ENCODE measurements around the gene RYR2.

Gene RYR2

GRCh38 chr1:237478842-237479241 is 436.9 kb downstream of the RYR2 start:
- POLR2A ChIA-PET: no interaction called here
- CTCF ChIA-PET: no interaction called here
- DNase-seq (ENCODE audit: extremely low spot score): no peak
- TF ChIP-seq FOXK2 (IDR thresholded peaks at IDR 0.05) (no peak), SUZ12 (IDR thresholded peaks at IDR 0.05) (no peak), ELF4 (IDR thresholded peaks at IDR 0.05) (no peak), ZNF384 (IDR thresholded peaks at IDR 0.05) (no peak), CTBP1 (IDR thresholded peaks at IDR 0.05; ENCODE audit: borderline replicate concordance) (no peak), NFRKB (IDR thresholded peaks at IDR 0.05) (no peak), FOXA1 (IDR thresholded peaks at IDR 0.05) (no peak), LEF1 (IDR thresholded peaks at IDR 0.05; ENCODE audit: borderline replicate concordance) (no peak), BHLHE40 (IDR thresholded peaks at IDR 0.05; ENCODE audit: borderline replicate concordance) (no peak), ARNT (IDR thresholded peaks at IDR 0.05) (no peak), HDGF (IDR thresholded peaks at IDR 0.05; ENCODE audit: borderline replicate concordance) (no peak), FOXM1 (IDR thresholded peaks at IDR 0.05; ENCODE audit: borderline replicate concordance) (no peak)
- TF ChIP-seq, protein P1, sequence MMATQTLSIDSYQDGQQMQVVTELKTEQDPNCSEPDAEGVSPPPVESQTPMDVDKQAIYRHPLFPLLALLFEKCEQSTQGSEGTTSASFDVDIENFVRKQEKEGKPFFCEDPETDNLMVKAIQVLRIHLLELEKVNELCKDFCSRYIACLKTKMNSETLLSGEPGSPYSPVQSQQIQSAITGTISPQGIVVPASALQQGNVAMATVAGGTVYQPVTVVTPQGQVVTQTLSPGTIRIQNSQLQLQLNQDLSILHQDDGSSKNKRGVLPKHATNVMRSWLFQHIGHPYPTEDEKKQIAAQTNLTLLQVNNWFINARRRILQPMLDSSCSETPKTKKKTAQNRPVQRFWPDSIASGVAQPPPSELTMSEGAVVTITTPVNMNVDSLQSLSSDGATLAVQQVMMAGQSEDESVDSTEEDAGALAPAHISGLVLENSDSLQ (IDR thresholded peaks at IDR 0.05): no peak

- TF ChIP-seq, protein P1 (IDR thresholded peaks at IDR 0.05): no peak
- TF ChIP-seq HDGF (IDR thresholded peaks at IDR 0.05; ENCODE audit: borderline replicate concordance) (no peak), BHLHE40 (IDR thresholded peaks at IDR 0.05; ENCODE audit: borderline replicate concordance) (no peak), FOXM1 (IDR thresholded peaks at IDR 0.05; ENCODE audit: borderline replicate concordance) (no peak)
- no peak for DNase-seq (ENCODE audit: extremely low spot score)
- ChIA-PET CTCF (no interaction called here), POLR2A (no interaction called here)
Observed at GRCh38 chr1:237482777-237483176, 440.8 kb downstream of the RYR2 start.

GRCh38 chr1:237492359-237492758 is 450.4 kb downstream of the RYR2 start:
- ChIA-PET POLR2A (no interaction called here), CTCF (no interaction called here)
- DNase-seq (ENCODE audit: extremely low spot score): peak; percentile 36
- TF ChIP-seq, protein P1 (IDR thresholded peaks at IDR 0.05): peak; percentile 38; the same call in 1 of the 2 replicates
- TF ChIP-seq FOXA1 (IDR thresholded peaks at IDR 0.05) (no peak), SP1 (IDR thresholded peaks at IDR 0.05) (no peak)

DNA sequence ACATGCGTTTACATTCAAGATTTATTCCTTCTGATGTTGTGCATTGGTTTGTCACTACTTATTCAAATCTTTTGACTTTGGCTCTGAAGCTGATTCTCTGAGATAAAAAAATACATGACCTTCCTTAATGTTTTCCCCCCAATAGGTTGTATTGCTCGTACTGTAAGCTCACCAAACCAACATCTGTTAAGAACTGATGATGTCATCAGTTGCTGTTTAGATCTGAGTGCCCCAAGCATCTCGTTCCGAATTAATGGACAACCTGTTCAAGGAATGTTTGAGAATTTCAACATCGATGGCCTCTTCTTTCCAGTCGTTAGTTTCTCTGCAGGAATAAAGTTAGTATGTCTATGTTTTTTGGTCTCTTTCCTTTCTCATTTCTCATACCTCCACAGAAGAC is 458.6 kb downstream of the RYR2 start:
- TF ChIP-seq CTBP1 (IDR thresholded peaks at IDR 0.05; ENCODE audit: borderline replicate concordance) (no peak), L3MBTL2 (conservative IDR thresholded peaks at IDR 0.05) (no peak), HDGF (IDR thresholded peaks at IDR 0.05; ENCODE audit: borderline replicate concordance) (no peak)
- ChIA-PET CTCF (no interaction called here), POLR2A (no interaction called here)
- DNase-seq (ENCODE audit: extremely low spot score): no peak

DNA sequence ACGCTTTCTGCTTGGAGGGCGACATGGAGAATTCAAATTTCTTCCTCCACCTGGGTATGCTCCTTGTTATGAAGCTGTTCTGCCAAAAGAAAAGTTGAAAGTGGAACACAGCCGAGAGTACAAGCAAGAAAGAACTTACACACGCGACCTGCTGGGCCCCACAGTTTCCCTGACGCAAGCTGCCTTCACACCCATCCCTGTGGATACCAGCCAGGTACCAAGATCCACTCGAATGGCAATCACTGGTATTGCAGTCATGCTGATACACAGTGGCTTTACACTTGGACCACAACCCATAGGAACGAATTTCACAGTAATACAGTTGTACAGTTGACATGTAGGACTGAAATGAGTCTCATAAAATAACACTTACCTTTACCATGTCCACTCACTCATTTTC is 461.3 kb downstream of the RYR2 start:
- POLR2A ChIA-PET: no interaction called here

DNA sequence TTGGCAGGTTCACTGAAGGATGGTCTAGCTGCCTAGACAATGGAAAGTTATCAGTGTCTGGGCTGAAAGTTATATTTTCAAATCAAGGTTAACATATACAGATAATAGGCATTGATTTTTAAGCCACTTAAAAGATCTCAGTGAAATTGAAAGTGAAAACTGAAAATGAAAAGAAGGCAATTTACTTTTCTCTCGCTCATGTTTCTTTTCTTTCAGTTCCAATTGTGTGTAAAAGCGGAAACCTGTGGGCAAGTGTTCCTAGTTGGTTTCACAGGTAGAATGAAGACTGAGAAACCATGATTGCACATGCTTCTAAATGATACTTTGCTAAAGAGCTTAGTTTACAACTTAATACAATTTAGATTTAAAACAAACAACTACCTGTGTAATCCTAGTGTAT is 465.0 kb downstream of the RYR2 start:
- CTCF ChIA-PET: no interaction called here

More for the DNA sequence above, 461.3 kb downstream of the RYR2 start:
- CTCF ChIA-PET: no interaction called here
- TF ChIP-seq ARNT (IDR thresholded peaks at IDR 0.05) (no peak), SUZ12 (IDR thresholded peaks at IDR 0.05) (no peak), TARDBP (IDR thresholded peaks at IDR 0.05) (no peak), CTBP1 (IDR thresholded peaks at IDR 0.05; ENCODE audit: borderline replicate concordance) (no peak), L3MBTL2 (conservative IDR thresholded peaks at IDR 0.05) (no peak), HDGF (IDR thresholded peaks at IDR 0.05; ENCODE audit: borderline replicate concordance) (no peak), ZNF384 (IDR thresholded peaks at IDR 0.05) (no peak), LEF1 (IDR thresholded peaks at IDR 0.05; ENCODE audit: borderline replicate concordance) (no peak), BHLHE40 (IDR thresholded peaks at IDR 0.05; ENCODE audit: borderline replicate concordance) (no peak), FOXM1 (IDR thresholded peaks at IDR 0.05; ENCODE audit: borderline replicate concordance) (no peak), FOXK2 (IDR thresholded peaks at IDR 0.05) (no peak), ELF4 (IDR thresholded peaks at IDR 0.05) (no peak), NFRKB (IDR thresholded peaks at IDR 0.05) (no peak), SP1 (IDR thresholded peaks at IDR 0.05) (no peak), FOXA1 (IDR thresholded peaks at IDR 0.05) (no peak)
- TF ChIP-seq, protein P1 (IDR thresholded peaks at IDR 0.05): no peak
- no peak for DNase-seq (ENCODE audit: extremely low spot score)

More for the DNA sequence above, 465.0 kb downstream of the RYR2 start:
- TF ChIP-seq HDGF (IDR thresholded peaks at IDR 0.05; ENCODE audit: borderline replicate concordance) (no peak), LEF1 (IDR thresholded peaks at IDR 0.05; ENCODE audit: borderline replicate concordance) (no peak), L3MBTL2 (conservative IDR thresholded peaks at IDR 0.05) (no peak), FOXM1 (IDR thresholded peaks at IDR 0.05; ENCODE audit: borderline replicate concordance) (no peak), ZNF384 (IDR thresholded peaks at IDR 0.05) (no peak), SUZ12 (IDR thresholded peaks at IDR 0.05) (no peak), CTBP1 (IDR thresholded peaks at IDR 0.05; ENCODE audit: borderline replicate concordance) (no peak), NFRKB (IDR thresholded peaks at IDR 0.05) (no peak), FOXA1 (IDR thresholded peaks at IDR 0.05) (no peak), ELF4 (IDR thresholded peaks at IDR 0.05) (no peak), BHLHE40 (IDR thresholded peaks at IDR 0.05; ENCODE audit: borderline replicate concordance) (no peak), ARNT (IDR thresholded peaks at IDR 0.05) (no peak), TARDBP (IDR thresholded peaks at IDR 0.05) (no peak), SP1 (IDR thresholded peaks at IDR 0.05) (no peak), FOXK2 (IDR thresholded peaks at IDR 0.05) (no peak)
- TF ChIP-seq, protein P1 (IDR thresholded peaks at IDR 0.05): no peak
- POLR2A ChIA-PET: no interaction called here
- DNase-seq (ENCODE audit: extremely low spot score): no peak

All from HEK293T (cell line).